AG04450 (cell line): Measurements from ENCODE around the gene CPZ. TPM values are rescaled to one million over a fixed set of nuclear protein-coding genes. Genes with fewer than 3 reads are reported as not detected.

Source experiments
- CTCF ChIA-PET: fragments of 300-600, 350-600 bp; formaldehyde crosslinking; extraction: SDS; loops from one replicate; lab custom pipeline; 2022; ENCODE audit warnings: antibody characterized with exemption, inconsistent platforms; lab: Charles Lee
- POLR2A ChIA-PET: fragments of 350-600 bp; formaldehyde crosslinking; extraction: SDS; loops from one replicate; lab custom pipeline; 2021; ENCODE audit warnings: antibody characterized with exemption, inconsistent platforms; lab: Yijun Ruan, JAX
- DNase-seq: peaks from one replicate; pipeline ENCODE4 v3.0.0-alpha.2; 2011; ENCODE audit warnings: low read depth, low spot score
- H3K27ac ChIP-seq: one replicate; pipeline ENCODE4 v1.5.1; 2012; ENCODE audit warnings: low read depth, low read length, control low read depth
- H3K27me3 ChIP-seq: one replicate; pipeline ENCODE4 v1.6.0; 2012; ENCODE audit warnings: low read length; ENCODE audit not compliant: control insufficient read depth, insufficient read depth
- H3K4me3 ChIP-seq: 2 replicates; pipeline ENCODE4 v1.5.1; 2011; ENCODE audit warnings: mild to moderate bottlenecking, low read depth, low read length, control low read depth
- H3K9me3 ChIP-seq: 2 replicates; pipeline ENCODE4 v1.5.1; 2012; ENCODE audit warnings: low read length; ENCODE audit not compliant: control insufficient read depth, insufficient read depth
- CTCF ChIP-seq: IDR thresholded peaks from 2 replicates; pipeline ENCODE4 v1.5.1; 2011; ENCODE audit warnings: low read depth, low read length, control low read depth, inconsistent platforms
- polyA plus RNA-seq: library from polyadenylated mRNA; depleted of rRNA; stranded (reverse); fragments of >200 nt; gene quantifications from 2 replicates; pipeline ENCODE4 v1.2.3, GENCODE V29; 2011

The CPZ gene
- polyA plus RNA-seq, 1 experiment, result 6.4 TPM

GRCh38 chr4:8552024-8552423 is 40.5 kb upstream of the CPZ start:
- ChIA-PET CTCF (interaction anchor here (1.2 kb wide), 1 partner anchor 84 kb away, joined by 4 read pairs; no protein-coding TSS in a partner anchor), POLR2A (no interaction called here)
- DNase-seq, result no peak

GRCh38 chr4:8552581-8553205 is 39.9 kb upstream of the CPZ start:
- POLR2A ChIA-PET, result no interaction called here

More at GRCh38 chr4:8552024-8552423, 40.5 kb upstream of the CPZ start:
- Histone ChIP-seq H3K9me3 (peaks cover 3% of the 10 kb centered on the region; the same call in 1 of the 2 replicates), H3K27me3 (peaks cover 16% of the 10 kb centered on the region), H3K27ac (no peak overlapping the region), H3K4me3 (no peak overlapping the region)
- TF ChIP-seq CTCF, result no peak

GRCh38 chr4:8553216-8553615 is 39.3 kb upstream of the CPZ start:
- Histone ChIP-seq H3K9me3 (peaks cover 3% of the 10 kb centered on the region; the same call in 1 of the 2 replicates), H3K27me3 (peaks cover 16% of the 10 kb centered on the region), H3K4me3 (no peak overlapping the region), H3K27ac (no peak overlapping the region)
- POLR2A ChIA-PET, result no interaction called here
- no peak for DNase-seq
- CTCF ChIA-PET, result no interaction called here
- TF ChIP-seq CTCF, result no peak

More at GRCh38 chr4:8552581-8553205, 39.9 kb upstream of the CPZ start:
- H3K27me3 ChIP-seq, result peaks cover 16% of the 10 kb centered on the region
- no peak overlapping the region for H3K27ac ChIP-seq
- DNase-seq, result no peak
- H3K4me3 ChIP-seq, result no peak overlapping the region
- TF ChIP-seq CTCF, result no peak
- CTCF ChIA-PET, result interaction anchor here (1.2 kb wide), 1 partner anchor 85 kb away, joined by 4 read pairs; no protein-coding TSS in a partner anchor
- peaks cover 3% of the 10 kb centered on the region; the same call in 1 of the 2 replicates for H3K9me3 ChIP-seq

- peaks cover 16% of the 10 kb centered on the region for H3K27me3 ChIP-seq
- H3K9me3 ChIP-seq, result peaks cover 3% of the 10 kb centered on the region; the same call in 1 of the 2 replicates
- DNase-seq, result no peak
- H3K27ac ChIP-seq, result no peak overlapping the region
- no peak for TF ChIP-seq CTCF
- POLR2A ChIA-PET, result no interaction called here
- no peak overlapping the region for H3K4me3 ChIP-seq
- CTCF ChIA-PET, result no interaction called here
These were observed 38.6 kb upstream of the CPZ start for GRCh38 chr4:8553991-8554405.

- Histone ChIP-seq H3K27me3 (peaks cover 16% of the 10 kb centered on the region), H3K4me3 (no peak overlapping the region), H3K27ac (no peak overlapping the region), H3K9me3 (peaks cover 3% of the 10 kb centered on the region; the same call in 1 of the 2 replicates)
- TF ChIP-seq CTCF, result no peak
- DNase-seq, result no peak
- CTCF ChIA-PET, result no interaction called here
- POLR2A ChIA-PET, result no interaction called here
These were observed 37.9 kb upstream of the CPZ start for GRCh38 chr4:8554555-8555100.
